HL-60/S4 treated with retinoic acid at 250 ng/mL for 4 days and 3 days (cell line): ENCODE measurements around the gene LGR4.

ENCODE experiments used
- in situ Hi-C: fragments of 300-500 bp; cut with MboI; formaldehyde crosslinking; loops from 2 replicates; pipeline ENCODE4 v1.7.0; 2022; ENCODE audit warnings: low sequenced_read_pairs

LGR4 gene

GRCh38 chr11:27317751-27318150, 154.8 kb downstream of the LGR4 start:
- in situ Hi-C loops, result no loop called here
